A549 (cell line): ENCODE data around the gene GPR62.

ENCODE experiments used
- FOXS1 ChIP-seq: fragments of 250-450 bp; sonication (Bioruptor Pico); IDR thresholded peaks from 2 replicates; pipeline ENCODE4 v1.5.0; 2020; ENCODE audit warnings: mild to moderate bottlenecking, moderate library complexity
- HDAC2 ChIP-seq: fragments of 200-600 bp; sonication (generic); IDR thresholded peaks from 2 replicates; pipeline ENCODE4 v1.6.1; 2016
- MAFK ChIP-seq: fragments of 450-650 bp; IDR thresholded peaks from 2 replicates; pipeline ENCODE4 v1.6.1; 2014; ENCODE audit not compliant: partially characterized antibody
- TF ChIP-seq, protein P1 (sequence below): fragments of >200 bp; sonication (Bioruptor Twin); formaldehyde crosslinking; IDR thresholded peaks from 3 replicates; pipeline ENCODE4 v1.5.1; 2016
- TF ChIP-seq, protein P2 (sequence below): IDR thresholded peaks from 2 replicates; pipeline ENCODE4 v1.6.1; 2012

DNA sequence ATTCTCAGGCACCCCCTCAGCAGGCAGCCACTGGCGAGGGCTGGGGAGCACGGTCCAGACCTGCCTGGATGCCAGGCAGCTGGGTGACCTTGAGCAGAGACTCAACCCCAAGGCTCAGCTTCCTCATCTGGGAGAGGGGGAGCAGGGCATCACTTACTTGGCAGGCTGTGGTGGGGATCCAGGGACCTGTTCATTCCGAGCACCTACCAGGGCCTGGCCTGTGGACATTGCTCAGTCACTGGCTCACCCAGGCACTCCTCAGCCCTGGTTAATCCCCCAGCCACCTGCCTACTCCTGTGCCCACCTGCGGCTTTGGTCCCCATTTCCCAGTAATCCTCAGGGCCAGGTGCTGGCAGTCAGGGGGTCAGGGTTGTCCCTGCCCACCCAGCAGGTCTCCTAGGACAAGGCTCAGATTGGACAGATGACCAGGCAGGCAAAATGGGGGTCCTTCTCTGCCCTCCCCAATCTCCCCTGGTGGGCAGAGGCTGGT is 49.8 kb downstream of the GPR62 start:
- TF ChIP-seq FOXS1 (CRISPR knock-in tag) (no peak), MAFK (no peak), HDAC2 (no peak)
- TF ChIP-seq, protein P1, sequence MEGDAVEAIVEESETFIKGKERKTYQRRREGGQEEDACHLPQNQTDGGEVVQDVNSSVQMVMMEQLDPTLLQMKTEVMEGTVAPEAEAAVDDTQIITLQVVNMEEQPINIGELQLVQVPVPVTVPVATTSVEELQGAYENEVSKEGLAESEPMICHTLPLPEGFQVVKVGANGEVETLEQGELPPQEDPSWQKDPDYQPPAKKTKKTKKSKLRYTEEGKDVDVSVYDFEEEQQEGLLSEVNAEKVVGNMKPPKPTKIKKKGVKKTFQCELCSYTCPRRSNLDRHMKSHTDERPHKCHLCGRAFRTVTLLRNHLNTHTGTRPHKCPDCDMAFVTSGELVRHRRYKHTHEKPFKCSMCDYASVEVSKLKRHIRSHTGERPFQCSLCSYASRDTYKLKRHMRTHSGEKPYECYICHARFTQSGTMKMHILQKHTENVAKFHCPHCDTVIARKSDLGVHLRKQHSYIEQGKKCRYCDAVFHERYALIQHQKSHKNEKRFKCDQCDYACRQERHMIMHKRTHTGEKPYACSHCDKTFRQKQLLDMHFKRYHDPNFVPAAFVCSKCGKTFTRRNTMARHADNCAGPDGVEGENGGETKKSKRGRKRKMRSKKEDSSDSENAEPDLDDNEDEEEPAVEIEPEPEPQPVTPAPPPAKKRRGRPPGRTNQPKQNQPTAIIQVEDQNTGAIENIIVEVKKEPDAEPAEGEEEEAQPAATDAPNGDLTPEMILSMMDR, result no peak
- TF ChIP-seq, protein P2, sequence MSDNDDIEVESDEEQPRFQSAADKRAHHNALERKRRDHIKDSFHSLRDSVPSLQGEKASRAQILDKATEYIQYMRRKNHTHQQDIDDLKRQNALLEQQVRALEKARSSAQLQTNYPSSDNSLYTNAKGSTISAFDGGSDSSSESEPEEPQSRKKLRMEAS, result no peak
